HEK293 (cell line): ENCODE data around the gene PRKAG2.
A peak's percentile ranks its signal among the peaks of the same experiment; 100 is the strongest.

Experiments used
- CTCF ChIA-PET: fragments of 350-600 bp; formaldehyde crosslinking; extraction: SDS; loops from one replicate; lab custom pipeline; 2021; ENCODE audit warnings: antibody characterized with exemption; lab: Yijun Ruan, JAX
- POLR2A ChIA-PET: fragments of 300-600 bp; formaldehyde crosslinking; extraction: SDS; loops from one replicate; lab custom pipeline; 2020; ENCODE audit warnings: antibody characterized with exemption, inconsistent platforms; lab: Yijun Ruan, JAX
- H3K27ac ChIP-seq: fragments of 200-500 bp; sonication (Bioruptor generic); 2 replicates; pipeline ENCODE4 v1.5.1; 2014; ENCODE audit warnings: low read depth, low read length, control low read depth, inconsistent platforms; ENCODE audit errors: extremely low read depth
- H3K36me3 ChIP-seq, 2 experiments: fragments of 200-500 bp in 1 of 2; sonication (Bioruptor generic) in 1 of 2; 1 replicate in 1 of 2; 2 replicates in 1 of 2; pipeline ENCODE4 v1.5.1; 2014 to 2017; ENCODE audit warnings: inconsistent platforms in 2 of 2, low read length in 2 of 2; ENCODE audit not compliant: control insufficient read depth in 2 of 2, insufficient read depth in 1 of 2
- H3K4me1 ChIP-seq: fragments of 200-500 bp; sonication (Bioruptor generic); 2 replicates; pipeline ENCODE4 v1.5.1; 2014; ENCODE audit warnings: mild to moderate bottlenecking, low read length, inconsistent platforms; ENCODE audit not compliant: control insufficient read depth, insufficient read depth
- H3K4me3 ChIP-seq: 2 replicates; pipeline ENCODE4 v1.5.1; 2011; ENCODE audit warnings: low read depth, mild to moderate bottlenecking, control low read depth, low read length, moderate library complexity
- H3K9me3 ChIP-seq: fragments of 200-500 bp; sonication (Bioruptor generic); 2 replicates; pipeline ENCODE4 v1.5.1; 2014; ENCODE audit warnings: low read depth, low read length, inconsistent platforms; ENCODE audit not compliant: control insufficient read depth, insufficient read depth
- EGR2 ChIP-seq: fragments of 450-650 bp; formaldehyde crosslinking; IDR thresholded peaks from 2 replicates; pipeline ENCODE4 v1.5.1; 2016; ENCODE audit warnings: low read depth, missing biosample characterization, missing genetic modification characterization
- GLI2 ChIP-seq: fragments of 450-650 bp; formaldehyde crosslinking; IDR thresholded peaks from 2 replicates; pipeline ENCODE4; 2017; ENCODE audit warnings: missing biosample characterization, missing genetic modification characterization, low read depth, borderline replicate concordance
- KLF10 ChIP-seq: fragments of 450-650 bp; IDR thresholded peaks from 2 replicates; pipeline ENCODE4 v1.5.1; 2018; ENCODE audit warnings: missing biosample characterization, mild to moderate bottlenecking, missing genetic modification characterization
- MEIS1 ChIP-seq: sonication (generic); formaldehyde crosslinking; IDR thresholded peaks from 2 replicates; pipeline ENCODE4 v1.8.1; 2022; ENCODE audit warnings: missing genetic modification reagents, mild to moderate bottlenecking, borderline replicate concordance
- REPIN1 ChIP-seq: fragments of 450-650 bp; formaldehyde crosslinking; IDR thresholded peaks from 2 replicates; pipeline ENCODE4 v1.5.1; 2017; ENCODE audit warnings: missing biosample characterization, missing genetic modification characterization, low read depth
- TCF7L2 ChIP-seq: IDR thresholded peaks from 2 replicates; pipeline ENCODE4 v1.6.1; 2011; ENCODE audit warnings: low read depth, mild to moderate bottlenecking, inconsistent platforms, low read length, moderate library complexity, borderline replicate concordance
- ZBTB21 ChIP-seq: fragments of 450-650 bp; formaldehyde crosslinking; IDR thresholded peaks from 2 replicates; pipeline ENCODE4 v1.5.1; 2017; ENCODE audit warnings: missing biosample characterization, missing genetic modification characterization
- ZIC2 ChIP-seq: fragments of 450-650 bp; formaldehyde crosslinking; IDR thresholded peaks from 2 replicates; pipeline ENCODE4 v1.5.1; 2016; ENCODE audit warnings: missing biosample characterization, missing genetic modification characterization
- ZNF112 ChIP-seq: fragments of 450-650 bp; formaldehyde crosslinking; IDR thresholded peaks from 2 replicates; pipeline ENCODE4 v1.5.0; 2017; ENCODE audit warnings: missing biosample characterization, missing genetic modification characterization
- ZNF133 ChIP-seq: fragments of 450-650 bp; formaldehyde crosslinking; IDR thresholded peaks from 2 replicates; pipeline ENCODE4 v1.5.1; 2016; ENCODE audit warnings: missing biosample characterization, missing genetic modification characterization
- ZNF169 ChIP-seq: fragments of 450-650 bp; formaldehyde crosslinking; IDR thresholded peaks from 2 replicates; pipeline ENCODE4 v1.5.1; 2016; ENCODE audit warnings: missing biosample characterization, missing genetic modification characterization
- ZNF214 ChIP-seq: fragments of 450-650 bp; formaldehyde crosslinking; IDR thresholded peaks from 2 replicates; pipeline ENCODE4 v1.5.1; 2017; ENCODE audit warnings: missing biosample characterization, mild to moderate bottlenecking, missing genetic modification characterization, borderline replicate concordance
- ZNF274 ChIP-seq, 2 experiments: fragments of 200-500 bp in 1 of 2; fragments of 450-650 bp in 1 of 2; sonication (Bioruptor generic) in 1 of 2; formaldehyde crosslinking in 1 of 2; IDR thresholded peaks; 2 replicates each; pipeline versions ENCODE4 v1.5.1 to v1.6.1; 2014 to 2016; ENCODE audit warnings: borderline replicate concordance in 1 of 2, inconsistent platforms in 1 of 2, low read length in 1 of 2, missing biosample characterization in 1 of 2, missing genetic modification characterization in 1 of 2
- ZNF366 ChIP-seq: fragments of 450-650 bp; formaldehyde crosslinking; conservative IDR thresholded peaks from 2 replicates; pipeline ENCODE4 v1.5.1; 2016; ENCODE audit warnings: missing biosample characterization, missing genetic modification characterization
- ZNF37A ChIP-seq: fragments of 450-650 bp; IDR thresholded peaks from 2 replicates; pipeline ENCODE4 v1.5.1; 2018; ENCODE audit warnings: missing biosample characterization, missing genetic modification characterization
- ZNF501 ChIP-seq: fragments of 450-650 bp; formaldehyde crosslinking; IDR thresholded peaks from 2 replicates; pipeline ENCODE4 v1.5.1; 2016; ENCODE audit warnings: missing biosample characterization, missing genetic modification characterization
- ZNF530 ChIP-seq: fragments of 450-650 bp; formaldehyde crosslinking; IDR thresholded peaks from 2 replicates; pipeline ENCODE4 v1.5.1; 2016; ENCODE audit warnings: low read depth, missing biosample characterization, missing genetic modification characterization
- ZSCAN30 ChIP-seq: fragments of 450-650 bp; IDR thresholded peaks from 2 replicates; pipeline ENCODE4 v1.5.1; 2018; ENCODE audit warnings: missing biosample characterization, mild to moderate bottlenecking, missing genetic modification characterization, moderate library complexity
- ZXDB ChIP-seq: fragments of 450-650 bp; formaldehyde crosslinking; IDR thresholded peaks from 2 replicates; pipeline ENCODE4 v1.5.1; 2016; ENCODE audit warnings: missing biosample characterization, missing genetic modification characterization
- TF ChIP-seq, protein P1 (sequence below): fragments of 450-650 bp; formaldehyde crosslinking; IDR thresholded peaks from 2 replicates; pipeline ENCODE4 v1.5.1; 2016; ENCODE audit warnings: missing biosample characterization, missing genetic modification characterization
- TF ChIP-seq, protein P2 (sequence below): fragments of 450-650 bp; formaldehyde crosslinking; IDR thresholded peaks from 2 replicates; pipeline ENCODE4 v1.5.1; 2016; ENCODE audit warnings: missing biosample characterization, missing genetic modification characterization

The PRKAG2 gene

DNA sequence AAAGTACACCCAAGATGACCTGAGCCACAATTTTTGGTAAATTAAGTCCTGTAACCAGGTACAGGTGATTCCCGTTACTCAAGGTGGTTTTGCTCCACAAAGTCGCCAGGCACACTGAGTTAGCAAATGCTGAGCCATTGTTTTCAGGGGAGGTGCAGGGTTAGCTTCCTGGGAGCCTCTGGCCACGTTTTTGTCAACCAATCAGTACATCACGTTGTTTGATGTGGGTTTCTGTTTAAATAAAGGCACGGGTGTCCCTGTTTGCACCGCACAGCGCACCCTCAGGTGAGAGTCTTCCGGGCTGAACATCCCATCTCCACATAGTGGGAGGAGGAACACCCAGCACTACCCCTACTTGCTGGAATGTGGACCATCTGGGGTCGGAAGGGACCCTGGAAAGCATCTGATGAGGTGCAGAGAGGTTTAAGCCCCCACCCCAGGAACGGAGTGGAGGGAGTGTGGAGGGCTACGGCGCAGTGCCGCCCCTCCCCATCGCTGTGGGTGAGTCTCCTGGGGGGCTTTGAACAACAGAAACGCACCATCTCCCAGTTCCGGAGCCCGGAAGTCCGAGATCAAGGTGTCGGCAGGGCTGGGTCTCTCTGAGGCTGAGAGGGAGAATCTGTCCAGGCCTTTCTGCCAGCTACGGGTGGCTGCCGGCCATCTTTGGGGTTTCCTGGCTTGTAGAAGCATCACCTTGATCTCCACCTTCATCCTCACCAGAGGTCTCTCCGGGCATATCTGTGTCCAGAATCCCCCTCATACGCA lies 42.5 kb downstream of the PRKAG2 start:
- CTCF ChIA-PET = no interaction called here
- Histone ChIP-seq H3K4me3 (no peak overlapping the region), H3K36me3 (no peaks in the 10 kb centered on the region), H3K4me1 (no peaks in the 10 kb centered on the region), H3K27ac (no peak overlapping the region), H3K9me3 (no peaks in the 10 kb centered on the region)
- POLR2A ChIA-PET = no interaction called here
- no peak for TF ChIP-seq ZBTB21 (tag by site-specific recombination)
- no peak for TF ChIP-seq ZNF530 (tag by site-specific recombination)
- TF ChIP-seq ZNF501 (tag by site-specific recombination) = no peak
- TF ChIP-seq, protein P1, sequence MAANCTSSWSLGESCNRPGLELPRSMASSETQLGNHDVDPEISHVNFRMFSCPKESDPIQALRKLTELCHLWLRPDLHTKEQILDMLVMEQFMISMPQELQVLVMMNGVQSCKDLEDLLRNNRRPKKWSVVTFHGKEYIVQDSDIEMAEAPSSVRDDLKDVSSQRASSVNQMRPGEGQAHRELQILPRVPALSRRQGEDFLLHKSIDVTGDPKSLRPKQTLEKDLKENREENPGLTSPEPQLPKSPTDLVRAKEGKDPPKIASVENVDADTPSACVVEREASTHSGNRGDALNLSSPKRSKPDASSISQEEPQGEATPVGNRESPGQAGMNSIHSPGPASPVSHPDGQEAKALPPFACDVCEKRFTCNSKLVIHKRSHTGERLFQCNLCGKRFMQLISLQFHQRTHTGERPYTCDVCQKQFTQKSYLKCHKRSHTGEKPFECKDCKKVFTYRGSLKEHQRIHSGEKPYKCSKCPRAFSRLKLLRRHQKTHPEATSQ (tag by site-specific recombination) = no peak
- no peak for TF ChIP-seq MEIS1 (CRISPR knock-in tag)
- no peak for TF ChIP-seq ZNF133 (tag by site-specific recombination)
- no peak for TF ChIP-seq ZNF366 (tag by site-specific recombination)
- no peak for TF ChIP-seq ZNF112 (tag by site-specific recombination)
- no peak for TF ChIP-seq KLF10 (tag by site-specific recombination)
- TF ChIP-seq ZXDB (tag by site-specific recombination) = no peak
- TF ChIP-seq, protein P2, sequence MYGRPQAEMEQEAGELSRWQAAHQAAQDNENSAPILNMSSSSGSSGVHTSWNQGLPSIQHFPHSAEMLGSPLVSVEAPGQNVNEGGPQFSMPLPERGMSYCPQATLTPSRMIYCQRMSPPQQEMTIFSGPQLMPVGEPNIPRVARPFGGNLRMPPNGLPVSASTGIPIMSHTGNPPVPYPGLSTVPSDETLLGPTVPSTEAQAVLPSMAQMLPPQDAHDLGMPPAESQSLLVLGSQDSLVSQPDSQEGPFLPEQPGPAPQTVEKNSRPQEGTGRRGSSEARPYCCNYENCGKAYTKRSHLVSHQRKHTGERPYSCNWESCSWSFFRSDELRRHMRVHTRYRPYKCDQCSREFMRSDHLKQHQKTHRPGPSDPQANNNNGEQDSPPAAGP (tag by site-specific recombination) = no peak
- no peak for TF ChIP-seq REPIN1 (tag by site-specific recombination)
- no peak for TF ChIP-seq EGR2 (tag by site-specific recombination)
- no peak for TF ChIP-seq TCF7L2
- TF ChIP-seq ZNF169 (tag by site-specific recombination) = no peak
- no peak for TF ChIP-seq ZSCAN30 (tag by site-specific recombination)
- TF ChIP-seq ZNF214 (tag by site-specific recombination) = no peak
- no peak for TF ChIP-seq GLI2
- no peak for TF ChIP-seq ZNF274 (IDR thresholded peaks at IDR 0.05; ENCODE audit: low read length)
- no peak for TF ChIP-seq ZNF274 (tag by site-specific recombination; IDR thresholded peaks at IDR 0.05; ENCODE audit: borderline replicate concordance)
- TF ChIP-seq, all 188 proteins: peak for 0

DNA sequence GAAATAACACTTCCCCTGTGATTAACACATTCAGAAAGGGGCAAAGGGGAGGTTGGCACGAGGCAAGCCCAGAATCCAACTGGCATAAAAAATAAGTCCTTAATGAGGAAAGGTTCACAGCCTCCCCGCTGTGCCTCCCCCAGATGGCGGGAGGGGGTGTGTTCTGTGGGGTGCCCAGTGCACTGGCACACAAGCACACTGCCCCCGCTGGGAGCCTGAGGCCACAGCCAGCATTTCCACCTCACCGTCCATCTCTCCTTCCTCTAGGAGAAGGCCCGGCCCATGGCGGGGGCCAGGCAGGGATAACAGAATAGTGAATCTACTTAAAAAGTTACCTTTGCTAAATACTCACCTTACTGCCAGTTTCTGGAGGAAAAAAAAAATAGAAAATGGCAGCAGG lies 43.2 kb downstream of the PRKAG2 start:
- Histone ChIP-seq H3K36me3 (no peaks in the 10 kb centered on the region), H3K27ac (no peak overlapping the region), H3K4me3 (no peak overlapping the region), H3K9me3 (no peaks in the 10 kb centered on the region), H3K4me1 (no peaks in the 10 kb centered on the region)
- CTCF ChIA-PET = no interaction called here
- POLR2A ChIA-PET = no interaction called here
- TF ChIP-seq ZIC2 (tag by site-specific recombination) = peak; percentile 87
- no peak for TF ChIP-seq ZNF37A (tag by site-specific recombination)
